GM19025 (cell line): ENCODE results near the gene ASPSCR1.

Source experiments
- ATAC-seq: cut with Tn5 transposase; IDR thresholded peaks from one replicate; pipeline ENCODE4 v1.9.1; 2021; ENCODE audit warnings: mild to moderate bottlenecking, low read depth, moderate library complexity; ENCODE audit not compliant: unreplicated experiment

Gene ASPSCR1

DNA sequence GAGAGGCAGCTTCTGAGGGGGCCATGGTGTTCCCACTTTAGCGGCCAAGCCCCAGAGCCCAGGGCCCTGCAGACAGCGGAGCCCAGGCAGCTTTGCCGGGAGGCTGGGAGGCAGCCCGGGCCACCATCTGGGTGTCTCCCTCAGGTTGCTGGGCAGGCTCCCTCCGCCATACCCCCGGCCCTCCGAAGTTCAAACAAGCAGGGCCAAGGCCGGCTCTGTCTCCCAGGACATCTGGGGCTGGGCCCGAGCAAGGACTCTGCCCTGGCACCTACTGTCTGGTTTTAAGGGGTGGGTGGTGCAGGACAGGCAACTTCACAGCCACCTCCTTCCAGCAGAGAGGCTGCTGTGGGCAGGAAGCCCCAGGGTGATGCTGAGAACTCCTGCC is 85.5 kb downstream of the ASPSCR1 start:
- no peak for ATAC-seq

DNA sequence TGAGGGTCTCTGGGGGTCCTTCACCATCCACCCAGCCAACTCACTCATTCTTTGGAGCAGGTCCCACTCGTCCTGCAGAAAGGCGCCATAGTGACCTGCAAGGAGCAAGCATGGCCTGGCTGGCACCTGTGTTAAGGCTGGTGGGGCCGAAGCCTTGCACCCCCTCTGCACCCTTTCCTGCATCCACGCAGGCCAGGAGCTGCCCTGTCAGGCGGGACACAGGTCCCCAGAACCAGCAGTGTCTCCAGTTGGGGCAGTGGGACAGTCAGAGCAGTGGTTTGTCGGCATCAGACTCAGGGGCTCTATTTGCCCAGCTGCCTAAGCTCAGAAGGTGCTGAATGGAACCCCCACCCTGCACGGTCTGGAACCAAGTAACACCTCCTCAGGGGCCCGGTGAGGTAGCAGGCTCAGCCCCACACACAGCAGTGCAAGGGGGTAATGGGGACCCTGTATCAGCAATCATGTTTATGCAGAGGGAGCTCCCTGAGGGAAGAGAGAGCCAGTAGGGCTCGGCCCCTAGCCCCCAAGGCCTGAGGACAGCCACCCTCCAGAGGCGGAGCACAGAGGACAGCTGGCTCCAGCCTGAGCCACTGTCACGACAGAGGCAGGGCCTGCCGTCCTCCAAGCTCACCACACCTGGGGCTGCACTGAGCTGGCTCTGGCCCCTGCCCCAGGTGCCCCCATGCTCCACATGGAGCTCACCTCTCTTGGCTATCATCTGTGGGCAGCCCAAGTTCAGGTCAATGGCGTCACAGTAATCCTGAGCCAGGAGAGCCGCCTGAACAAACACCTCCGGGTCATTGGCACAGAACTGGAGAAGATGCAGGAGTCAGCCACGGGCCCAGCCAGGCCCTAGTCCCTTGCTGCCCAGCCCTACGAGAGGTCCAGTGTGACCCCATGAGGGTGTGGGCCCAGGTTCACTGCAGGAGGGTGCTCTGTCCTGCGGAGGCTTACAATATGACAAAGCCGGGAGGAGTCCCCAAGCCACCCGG is 86.3 kb downstream of the ASPSCR1 start:
- ATAC-seq, result no peak

DNA sequence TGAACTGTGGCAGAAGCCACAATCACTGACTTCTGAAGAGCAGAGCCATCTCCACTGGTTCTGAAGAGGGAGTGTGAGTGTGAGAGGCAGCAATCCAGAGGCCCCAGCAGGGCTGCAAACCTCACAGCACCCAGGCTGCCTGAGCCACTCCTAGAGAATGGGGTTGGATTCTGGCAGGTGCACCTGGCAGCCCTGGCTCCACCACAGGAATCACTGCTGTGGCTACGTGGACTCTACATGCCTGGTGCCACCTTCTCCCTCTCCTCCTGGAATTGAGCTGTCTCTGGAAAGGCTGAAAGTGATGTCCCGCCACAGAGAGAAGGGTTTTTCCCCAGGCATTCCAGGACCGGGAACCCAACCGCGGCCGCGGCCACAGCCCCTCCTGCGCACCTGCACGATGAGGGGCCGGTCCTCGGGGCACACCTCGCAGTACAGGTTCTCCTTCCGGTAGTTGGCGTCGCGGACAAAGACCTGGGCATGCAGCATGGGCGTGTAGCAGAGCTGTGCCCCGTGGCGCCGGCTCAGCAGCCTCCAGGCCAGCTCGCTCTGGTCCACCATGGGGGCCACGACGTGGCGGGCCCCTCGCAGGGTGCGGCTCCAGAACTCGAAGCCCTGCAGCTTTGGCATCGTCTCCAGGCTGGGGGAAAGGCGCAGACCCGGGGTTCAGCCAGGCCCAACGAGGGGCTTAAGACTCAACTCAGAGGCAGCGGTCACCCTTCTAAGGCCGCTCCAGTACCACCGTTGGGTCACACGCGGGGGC is 87.2 kb downstream of the ASPSCR1 start:
- no peak for ATAC-seq

- ATAC-seq, result peak; percentile 23
Observed at GRCh38 chr17:82065193-82065637, 87.8 kb downstream of the ASPSCR1 start.

DNA sequence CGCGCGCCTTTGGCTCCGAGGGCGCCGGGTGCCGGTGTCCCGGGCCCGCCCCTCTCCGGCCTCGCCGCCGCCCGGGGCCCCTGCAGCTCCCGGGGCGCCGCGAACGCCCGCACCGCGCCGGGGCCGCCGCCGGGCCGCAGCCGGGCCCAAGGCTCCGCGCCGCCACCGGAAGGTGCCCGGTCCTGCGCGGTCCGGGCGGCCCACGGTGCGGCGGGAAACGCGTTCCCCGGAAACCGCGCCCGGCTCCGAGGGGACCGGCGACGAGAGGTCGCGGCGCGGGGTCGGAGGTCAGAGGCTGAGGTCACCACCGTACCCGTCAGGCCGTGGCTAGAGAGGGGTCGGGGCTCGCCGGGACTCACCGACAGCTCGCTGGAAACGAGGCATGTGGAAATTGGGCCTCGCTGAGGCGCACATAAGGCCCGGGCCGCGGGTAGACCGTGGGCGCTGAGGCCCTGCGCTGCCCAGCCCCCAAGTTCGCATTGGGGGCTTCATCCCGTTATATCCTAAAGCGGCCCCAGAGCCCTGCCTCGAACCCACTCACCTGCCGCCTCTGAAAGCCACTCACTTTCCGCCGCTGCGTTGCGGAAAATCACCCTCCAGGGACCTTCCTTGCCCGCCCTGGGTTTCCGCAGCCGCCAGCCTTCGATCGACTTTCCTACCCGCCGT is 88.3 kb downstream of the ASPSCR1 start, which contains the start of gene DUS1L:
Gene DUS1L, minus strand, starts transcription at position 167 of the 666 bp plus-strand sequence. CDS start 745 bp downstream, outside the sequence.
- ATAC-seq, result peak; percentile 55
